Activated naive CD8-positive, alpha-beta T cell treated with anti-CD3 and anti-CD28 coated beads, Interleukin-2, amount 50 U/mL, for 16 hours (primary cell): ENCODE measurements around the gene GDAP2.
"Not testable (repeated sequence)": the region's sequence is repeated elsewhere in the genome, so short reads cannot be mapped to it uniquely, and the experiment has no call there.

Experiments
- DNase-seq: peaks from one replicate; pipeline ENCODE4 v3.0.0-alpha.2; 2020; ENCODE audit warnings: low read depth, low spot score

GDAP2 gene

GRCh38 chr1:117902944-117903343 is 26.5 kb downstream of the GDAP2 start:
- DNase-seq: no peak

GRCh38 chr1:117899801-117900200 is 29.6 kb downstream of the GDAP2 start:
- no peak for DNase-seq

GRCh38 chr1:117897551-117897950 is 31.9 kb downstream of the GDAP2 start:
- DNase-seq: no peak

- peak; percentile 27 for DNase-seq
Observed at GRCh38 chr1:117895482-117896114, 33.8 kb downstream of the GDAP2 start.

GRCh38 chr1:117894078-117894477 is 35.3 kb downstream of the GDAP2 start:
- no peak for DNase-seq

GRCh38 chr1:117892512-117892911 is 36.9 kb downstream of the GDAP2 start:
- no peak for DNase-seq

GRCh38 chr1:117890452-117890851 is 39.0 kb downstream of the GDAP2 start:
- DNase-seq: no peak

- DNase-seq: no peak
Observed at GRCh38 chr1:117886101-117886795, 43.2 kb downstream of the GDAP2 start.

- no peak for DNase-seq
Observed at GRCh38 chr1:117883616-117884015, 45.8 kb downstream of the GDAP2 start.

GRCh38 chr1:117879284-117879683 is 50.1 kb downstream of the GDAP2 start:
- no peak for DNase-seq

GRCh38 chr1:117877823-117878222 is 51.6 kb downstream of the GDAP2 start:
- no peak for DNase-seq

- no peak for DNase-seq
Observed at GRCh38 chr1:117871013-117871412, 58.4 kb downstream of the GDAP2 start.

- no peak for DNase-seq
Observed at GRCh38 chr1:117861694-117862093, 67.7 kb downstream of the GDAP2 start.

GRCh38 chr1:117860896-117861610 is 68.4 kb downstream of the GDAP2 start:
- no peak for DNase-seq

GRCh38 chr1:117859901-117860300 is 69.5 kb downstream of the GDAP2 start:
- DNase-seq: no peak

- no peak for DNase-seq
Observed at GRCh38 chr1:117857418-117857817, 72.0 kb downstream of the GDAP2 start.

GRCh38 chr1:117852853-117853553 is 76.4 kb downstream of the GDAP2 start:
- DNase-seq: no peak

- DNase-seq: no peak
Observed at GRCh38 chr1:117851687-117852086, 77.7 kb downstream of the GDAP2 start.

- DNase-seq: no peak
Observed at GRCh38 chr1:117846674-117847425, 82.6 kb downstream of the GDAP2 start.

- DNase-seq: not testable (repeated sequence)
Observed at GRCh38 chr1:117844478-117844877, 84.9 kb downstream of the GDAP2 start.

- no peak for DNase-seq
Observed at GRCh38 chr1:117843791-117844190, 85.6 kb downstream of the GDAP2 start.
